Activated B cell treated with CpG ODN at 0.5 μM for 24 hours (primary cell): ENCODE measurements around the gene PTH1R. TPM values are rescaled to one million over a fixed set of nuclear protein-coding genes. Genes with fewer than 3 reads are reported as not detected.

Experiments
- ATAC-seq: fragments of 200-7000 bp; cut with Tn5 transposase; one replicate; pipeline ENCODE4 v1.10.0; 2021; ENCODE audit warnings: low read depth, mild to moderate bottlenecking, moderate library complexity
- CTCF ChIA-PET: fragments of 350-600 bp; sonication (Branson Sonifier 250); formaldehyde crosslinking; loops from one replicate; lab custom pipeline; 2021; ENCODE audit warnings: antibody characterized with exemption; lab: Charles Lee
- POLR2A ChIA-PET: fragments of 350-600 bp; sonication (Branson Sonifier 250); formaldehyde crosslinking; loops from one replicate; lab custom pipeline; 2021; ENCODE audit warnings: antibody characterized with exemption; lab: Charles Lee
- DNase-seq: peaks from one replicate; pipeline ENCODE4 v3.0.0; 2022
- H3K27ac Mint-ChIP-seq: one replicate; pipeline ENCODE4 v1.8.0; 2020; ENCODE audit warnings: mixed read lengths
- H3K27me3 Mint-ChIP-seq: one replicate; pipeline ENCODE4 v1.8.0; 2021; ENCODE audit warnings: mixed read lengths
- H3K36me3 Mint-ChIP-seq: one replicate; pipeline ENCODE4 v1.8.0; 2021; ENCODE audit warnings: low read depth, mixed read lengths
- H3K4me1 Mint-ChIP-seq: one replicate; pipeline ENCODE4 v1.8.0; 2021; ENCODE audit warnings: mixed read lengths
- H3K4me3 Mint-ChIP-seq: one replicate; pipeline ENCODE4 v1.8.0; 2020; ENCODE audit warnings: mild to moderate bottlenecking, mixed read lengths
- H3K9me3 Mint-ChIP-seq: one replicate; pipeline ENCODE4 v1.8.0; 2020; ENCODE audit warnings: mixed read lengths
- CTCF ChIP-seq: fragments of 200-600 bp; IDR thresholded peaks from one replicate; pipeline ENCODE4 v1.8.0; 2022; ENCODE audit warnings: antibody characterized with exemption, mild to moderate bottlenecking
- intact Hi-C: fragments of 100-400 bp; cut with micrococcal nuclease; formaldehyde crosslinking; loops from one replicate; pipeline ENCODE4 v1.15.1; 2024
- total RNA-seq: library from RNA; stranded (reverse); gene quantifications from 2 replicates; pipeline ENCODE4 v1.2.3, GENCODE V29; 2022

PTH1R gene
- not detected in 2 replicates for total RNA-seq

GRCh38 chr3:46877406-46878125 lies at the start of gene PTH1R:
Gene PTH1R (plus strand): TSS chr3:46877721. CDS start chr3:46883560, 5,839 bp downstream.
- peaks cover 25% of the 10 kb centered on the region for H3K4me1 Mint-ChIP-seq
- intact Hi-C loops, result no loop called here
- ChIA-PET POLR2A (no interaction called here), CTCF (interaction anchor here (1.3 kb wide), 1 partner anchor 10 kb away, joined by 4 read pairs; no protein-coding TSS in a partner anchor)
- peaks cover 17% of the 10 kb centered on the region for H3K27me3 Mint-ChIP-seq
- ATAC-seq, result no peak
- no peak within 1 kb of the TSS for H3K4me3 Mint-ChIP-seq
- H3K36me3 Mint-ChIP-seq, result no peaks in the 10 kb centered on the region
- H3K9me3 Mint-ChIP-seq, result no peaks in the 10 kb centered on the region
- H3K27ac Mint-ChIP-seq, result no peak within 1 kb of the TSS
- TF ChIP-seq CTCF, result no peak
- DNase-seq, result no peak

GRCh38 chr3:46829699-46830208 lies 47.8 kb upstream of the PTH1R start:
- peaks cover under 1% of the 10 kb centered on the region for H3K36me3 Mint-ChIP-seq
- no peak for ATAC-seq
- POLR2A ChIA-PET, result no interaction called here
- CTCF ChIA-PET, result no interaction called here
- H3K9me3 Mint-ChIP-seq, result no peaks in the 10 kb centered on the region
- no peak overlapping the region for H3K27ac Mint-ChIP-seq
- intact Hi-C loops, result no loop called here
- H3K4me3 Mint-ChIP-seq, result no peak overlapping the region
- H3K4me1 Mint-ChIP-seq, result no peaks in the 10 kb centered on the region
- no peak for TF ChIP-seq CTCF
- DNase-seq, result no peak
- no peaks in the 10 kb centered on the region for H3K27me3 Mint-ChIP-seq

GRCh38 chr3:46830801-46831200 lies 46.7 kb upstream of the PTH1R start:
- ChIA-PET CTCF (no interaction called here), POLR2A (no interaction called here)
- H3K36me3 Mint-ChIP-seq, result peaks cover 1% of the 10 kb centered on the region
- no peak for TF ChIP-seq CTCF
- no peak overlapping the region for H3K27ac Mint-ChIP-seq
- no peaks in the 10 kb centered on the region for H3K9me3 Mint-ChIP-seq
- DNase-seq, result no peak
- no peaks in the 10 kb centered on the region for H3K4me1 Mint-ChIP-seq
- no peak overlapping the region for H3K4me3 Mint-ChIP-seq
- intact Hi-C loops, result no loop called here
- no peaks in the 10 kb centered on the region for H3K27me3 Mint-ChIP-seq
- no peak for ATAC-seq

- Mint-ChIP-seq H3K9me3 (no peaks in the 10 kb centered on the region), H3K4me3 (no peak overlapping the region), H3K36me3 (peaks cover 1% of the 10 kb centered on the region), H3K27me3 (no peaks in the 10 kb centered on the region), H3K27ac (no peak overlapping the region), H3K4me1 (no peaks in the 10 kb centered on the region)
- ATAC-seq (no peak), DNase-seq (no peak)
- intact Hi-C loops, result no loop called here
- no peak for TF ChIP-seq CTCF
- ChIA-PET CTCF (no interaction called here), POLR2A (no interaction called here)
These were observed 46.2 kb upstream of the PTH1R start for GRCh38 chr3:46831316-46831715.

GRCh38 chr3:46831841-46832240 lies 45.7 kb upstream of the PTH1R start:
- intact Hi-C loops, result no loop called here
- no peak overlapping the region for H3K27ac Mint-ChIP-seq
- no peak overlapping the region for H3K4me3 Mint-ChIP-seq
- POLR2A ChIA-PET, result no interaction called here
- H3K27me3 Mint-ChIP-seq, result no peaks in the 10 kb centered on the region
- no peaks in the 10 kb centered on the region for H3K4me1 Mint-ChIP-seq
- CTCF ChIA-PET, result no interaction called here
- no peak for TF ChIP-seq CTCF
- peaks cover 3% of the 10 kb centered on the region for H3K36me3 Mint-ChIP-seq
- no peaks in the 10 kb centered on the region for H3K9me3 Mint-ChIP-seq
- no peak for DNase-seq
- no peak for ATAC-seq
